ENCODE measurements around the gene SLC33A1. TPM values are rescaled to one million over a fixed set of nuclear protein-coding genes. Genes with fewer than 3 reads are reported as not detected.
A peak's percentile ranks its signal among the peaks of the same experiment; 100 is the strongest.

SLC33A1 gene
- total and polyA plus RNA-seq, 2 of the 13 experiments (the other 11 are each of a cell fraction or from before 2014, with no cell fraction given), result 20.0 to 32.1 TPM

DNA sequence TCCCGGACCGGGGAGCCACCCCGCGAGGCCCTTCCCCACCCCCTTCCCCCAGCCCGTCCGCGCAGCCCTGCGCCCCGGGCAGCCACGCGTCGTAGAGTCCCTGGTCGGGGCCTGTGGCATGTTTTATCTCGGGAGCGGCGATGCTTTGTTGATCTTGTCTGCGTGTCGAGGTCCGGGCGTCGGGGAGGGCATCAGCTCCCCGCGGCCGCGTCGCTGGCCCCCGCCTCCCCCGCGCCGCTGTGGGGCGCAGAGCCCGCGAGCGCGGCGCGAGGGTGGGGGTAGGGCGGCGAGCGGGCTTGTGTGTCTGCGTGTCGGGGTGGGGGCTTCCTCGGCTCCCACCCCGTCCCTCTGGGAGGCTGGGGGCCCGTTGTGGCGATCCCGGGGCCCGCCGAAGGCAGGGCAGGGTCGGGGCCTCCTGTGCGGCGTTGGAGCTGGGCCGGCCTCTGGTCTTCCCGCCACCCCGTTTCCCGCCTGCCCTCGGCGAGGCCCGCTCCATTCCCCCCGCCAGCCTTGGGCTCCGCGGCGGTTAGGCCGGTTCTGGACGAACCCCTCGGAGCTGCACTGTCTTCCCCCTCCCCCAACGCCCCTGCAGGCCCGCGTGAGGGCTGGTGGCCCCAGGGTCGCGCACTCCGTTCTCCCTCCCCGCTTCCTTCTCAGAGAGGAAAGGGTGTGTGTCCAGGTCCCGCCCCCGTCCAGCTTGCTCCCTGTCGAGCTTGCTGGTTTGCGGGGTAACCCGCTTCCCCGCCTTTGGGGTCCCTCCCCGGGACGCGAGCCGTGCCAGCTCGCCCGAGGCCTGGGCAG is 16.9 kb upstream of the SLC33A1 start (continued):
- TF ChIP-seq, protein P1, sequence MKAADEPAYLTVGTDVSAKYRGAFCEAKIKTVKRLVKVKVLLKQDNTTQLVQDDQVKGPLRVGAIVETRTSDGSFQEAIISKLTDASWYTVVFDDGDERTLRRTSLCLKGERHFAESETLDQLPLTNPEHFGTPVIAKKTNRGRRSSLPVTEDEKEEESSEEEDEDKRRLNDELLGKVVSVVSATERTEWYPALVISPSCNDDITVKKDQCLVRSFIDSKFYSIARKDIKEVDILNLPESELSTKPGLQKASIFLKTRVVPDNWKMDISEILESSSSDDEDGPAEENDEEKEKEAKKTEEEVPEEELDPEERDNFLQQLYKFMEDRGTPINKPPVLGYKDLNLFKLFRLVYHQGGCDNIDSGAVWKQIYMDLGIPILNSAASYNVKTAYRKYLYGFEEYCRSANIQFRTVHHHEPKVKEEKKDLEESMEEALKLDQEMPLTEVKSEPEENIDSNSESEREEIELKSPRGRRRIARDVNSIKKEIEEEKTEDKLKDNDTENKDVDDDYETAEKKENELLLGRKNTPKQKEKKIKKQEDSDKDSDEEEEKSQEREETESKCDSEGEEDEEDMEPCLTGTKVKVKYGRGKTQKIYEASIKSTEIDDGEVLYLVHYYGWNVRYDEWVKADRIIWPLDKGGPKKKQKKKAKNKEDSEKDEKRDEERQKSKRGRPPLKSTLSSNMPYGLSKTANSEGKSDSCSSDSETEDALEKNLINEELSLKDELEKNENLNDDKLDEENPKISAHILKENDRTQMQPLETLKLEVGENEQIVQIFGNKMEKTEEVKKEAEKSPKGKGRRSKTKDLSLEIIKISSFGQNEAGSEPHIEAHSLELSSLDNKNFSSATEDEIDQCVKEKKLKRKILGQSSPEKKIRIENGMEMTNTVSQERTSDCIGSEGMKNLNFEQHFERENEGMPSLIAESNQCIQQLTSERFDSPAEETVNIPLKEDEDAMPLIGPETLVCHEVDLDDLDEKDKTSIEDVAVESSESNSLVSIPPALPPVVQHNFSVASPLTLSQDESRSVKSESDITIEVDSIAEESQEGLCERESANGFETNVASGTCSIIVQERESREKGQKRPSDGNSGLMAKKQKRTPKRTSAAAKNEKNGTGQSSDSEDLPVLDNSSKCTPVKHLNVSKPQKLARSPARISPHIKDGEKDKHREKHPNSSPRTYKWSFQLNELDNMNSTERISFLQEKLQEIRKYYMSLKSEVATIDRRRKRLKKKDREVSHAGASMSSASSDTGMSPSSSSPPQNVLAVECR (CRISPR knock-in tag; IDR thresholded peaks at IDR 0.05; ENCODE audit: borderline replicate concordance), result peak; percentile 47; the same call in 1 of the 2 replicates
- TF ChIP-seq, protein P2, sequence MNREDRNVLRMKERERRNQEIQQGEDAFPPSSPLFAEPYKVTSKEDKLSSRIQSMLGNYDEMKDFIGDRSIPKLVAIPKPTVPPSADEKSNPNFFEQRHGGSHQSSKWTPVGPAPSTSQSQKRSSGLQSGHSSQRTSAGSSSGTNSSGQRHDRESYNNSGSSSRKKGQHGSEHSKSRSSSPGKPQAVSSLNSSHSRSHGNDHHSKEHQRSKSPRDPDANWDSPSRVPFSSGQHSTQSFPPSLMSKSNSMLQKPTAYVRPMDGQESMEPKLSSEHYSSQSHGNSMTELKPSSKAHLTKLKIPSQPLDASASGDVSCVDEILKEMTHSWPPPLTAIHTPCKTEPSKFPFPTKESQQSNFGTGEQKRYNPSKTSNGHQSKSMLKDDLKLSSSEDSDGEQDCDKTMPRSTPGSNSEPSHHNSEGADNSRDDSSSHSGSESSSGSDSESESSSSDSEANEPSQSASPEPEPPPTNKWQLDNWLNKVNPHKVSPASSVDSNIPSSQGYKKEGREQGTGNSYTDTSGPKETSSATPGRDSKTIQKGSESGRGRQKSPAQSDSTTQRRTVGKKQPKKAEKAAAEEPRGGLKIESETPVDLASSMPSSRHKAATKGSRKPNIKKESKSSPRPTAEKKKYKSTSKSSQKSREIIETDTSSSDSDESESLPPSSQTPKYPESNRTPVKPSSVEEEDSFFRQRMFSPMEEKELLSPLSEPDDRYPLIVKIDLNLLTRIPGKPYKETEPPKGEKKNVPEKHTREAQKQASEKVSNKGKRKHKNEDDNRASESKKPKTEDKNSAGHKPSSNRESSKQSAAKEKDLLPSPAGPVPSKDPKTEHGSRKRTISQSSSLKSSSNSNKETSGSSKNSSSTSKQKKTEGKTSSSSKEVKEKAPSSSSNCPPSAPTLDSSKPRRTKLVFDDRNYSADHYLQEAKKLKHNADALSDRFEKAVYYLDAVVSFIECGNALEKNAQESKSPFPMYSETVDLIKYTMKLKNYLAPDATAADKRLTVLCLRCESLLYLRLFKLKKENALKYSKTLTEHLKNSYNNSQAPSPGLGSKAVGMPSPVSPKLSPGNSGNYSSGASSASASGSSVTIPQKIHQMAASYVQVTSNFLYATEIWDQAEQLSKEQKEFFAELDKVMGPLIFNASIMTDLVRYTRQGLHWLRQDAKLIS (CRISPR knock-in tag; IDR thresholded peaks at IDR 0.05), result 0 out of 2 replicates have a peak, but pooled peaks have one; percentile 76
- TF ChIP-seq, protein P3, sequence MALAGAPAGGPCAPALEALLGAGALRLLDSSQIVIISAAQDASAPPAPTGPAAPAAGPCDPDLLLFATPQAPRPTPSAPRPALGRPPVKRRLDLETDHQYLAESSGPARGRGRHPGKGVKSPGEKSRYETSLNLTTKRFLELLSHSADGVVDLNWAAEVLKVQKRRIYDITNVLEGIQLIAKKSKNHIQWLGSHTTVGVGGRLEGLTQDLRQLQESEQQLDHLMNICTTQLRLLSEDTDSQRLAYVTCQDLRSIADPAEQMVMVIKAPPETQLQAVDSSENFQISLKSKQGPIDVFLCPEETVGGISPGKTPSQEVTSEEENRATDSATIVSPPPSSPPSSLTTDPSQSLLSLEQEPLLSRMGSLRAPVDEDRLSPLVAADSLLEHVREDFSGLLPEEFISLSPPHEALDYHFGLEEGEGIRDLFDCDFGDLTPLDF (CRISPR knock-in tag; IDR thresholded peaks at IDR 0.05), result 0 out of 2 replicates have a peak, but pooled peaks have one; percentile 14
- TF ChIP-seq BRCA1 (CRISPR knock-in tag; IDR thresholded peaks at IDR 0.05), result no peak
- TF ChIP-seq, protein P4, sequence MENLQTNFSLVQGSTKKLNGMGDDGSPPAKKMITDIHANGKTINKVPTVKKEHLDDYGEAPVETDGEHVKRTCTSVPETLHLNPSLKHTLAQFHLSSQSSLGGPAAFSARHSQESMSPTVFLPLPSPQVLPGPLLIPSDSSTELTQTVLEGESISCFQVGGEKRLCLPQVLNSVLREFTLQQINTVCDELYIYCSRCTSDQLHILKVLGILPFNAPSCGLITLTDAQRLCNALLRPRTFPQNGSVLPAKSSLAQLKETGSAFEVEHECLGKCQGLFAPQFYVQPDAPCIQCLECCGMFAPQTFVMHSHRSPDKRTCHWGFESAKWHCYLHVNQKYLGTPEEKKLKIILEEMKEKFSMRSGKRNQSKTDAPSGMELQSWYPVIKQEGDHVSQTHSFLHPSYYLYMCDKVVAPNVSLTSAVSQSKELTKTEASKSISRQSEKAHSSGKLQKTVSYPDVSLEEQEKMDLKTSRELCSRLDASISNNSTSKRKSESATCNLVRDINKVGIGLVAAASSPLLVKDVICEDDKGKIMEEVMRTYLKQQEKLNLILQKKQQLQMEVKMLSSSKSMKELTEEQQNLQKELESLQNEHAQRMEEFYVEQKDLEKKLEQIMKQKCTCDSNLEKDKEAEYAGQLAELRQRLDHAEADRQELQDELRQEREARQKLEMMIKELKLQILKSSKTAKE (CRISPR knock-in tag; IDR thresholded peaks at IDR 0.05; ENCODE audit: borderline replicate concordance), result peak; percentile 14; the same call in 1 of the 2 replicates
- TF ChIP-seq, protein P5, sequence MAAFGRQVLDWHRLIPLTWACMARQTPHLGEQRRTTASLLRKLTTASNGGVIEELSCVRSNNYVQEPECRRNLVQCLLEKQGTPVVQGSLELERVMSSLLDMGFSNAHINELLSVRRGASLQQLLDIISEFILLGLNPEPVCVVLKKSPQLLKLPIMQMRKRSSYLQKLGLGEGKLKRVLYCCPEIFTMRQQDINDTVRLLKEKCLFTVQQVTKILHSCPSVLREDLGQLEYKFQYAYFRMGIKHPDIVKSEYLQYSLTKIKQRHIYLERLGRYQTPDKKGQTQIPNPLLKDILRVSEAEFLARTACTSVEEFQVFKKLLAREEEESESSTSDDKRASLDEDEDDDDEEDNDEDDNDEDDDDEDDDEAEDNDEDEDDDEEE (CRISPR knock-in tag; IDR thresholded peaks at IDR 0.05), result peak; percentile 55; the same call in 1 of the 2 replicates
- no peak for TF ChIP-seq JUN (CRISPR knock-in tag; IDR thresholded peaks at IDR 0.05)
- TF ChIP-seq, protein P6, sequence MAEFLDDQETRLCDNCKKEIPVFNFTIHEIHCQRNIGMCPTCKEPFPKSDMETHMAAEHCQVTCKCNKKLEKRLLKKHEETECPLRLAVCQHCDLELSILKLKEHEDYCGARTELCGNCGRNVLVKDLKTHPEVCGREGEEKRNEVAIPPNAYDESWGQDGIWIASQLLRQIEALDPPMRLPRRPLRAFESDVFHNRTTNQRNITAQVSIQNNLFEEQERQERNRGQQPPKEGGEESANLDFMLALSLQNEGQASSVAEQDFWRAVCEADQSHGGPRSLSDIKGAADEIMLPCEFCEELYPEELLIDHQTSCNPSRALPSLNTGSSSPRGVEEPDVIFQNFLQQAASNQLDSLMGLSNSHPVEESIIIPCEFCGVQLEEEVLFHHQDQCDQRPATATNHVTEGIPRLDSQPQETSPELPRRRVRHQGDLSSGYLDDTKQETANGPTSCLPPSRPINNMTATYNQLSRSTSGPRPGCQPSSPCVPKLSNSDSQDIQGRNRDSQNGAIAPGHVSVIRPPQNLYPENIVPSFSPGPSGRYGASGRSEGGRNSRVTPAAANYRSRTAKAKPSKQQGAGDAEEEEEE (CRISPR knock-in tag; IDR thresholded peaks at IDR 0.05; ENCODE audit: borderline replicate concordance), result no peak
- TF ChIP-seq ZNF781 (CRISPR knock-in tag; IDR thresholded peaks at IDR 0.05; ENCODE audit: borderline replicate concordance, not compliant biosample characterization), result peak; percentile 63
- no peak for TF ChIP-seq ZNF230 (CRISPR knock-in tag; IDR thresholded peaks at IDR 0.05)
- 0 out of 2 replicates have a peak, but pooled peaks have one; percentile 44 for TF ChIP-seq KDM5B (CRISPR knock-in tag; IDR thresholded peaks at IDR 0.05; ENCODE audit: borderline replicate concordance)
- no peak; the same call in 1 of the 2 replicates for TF ChIP-seq BCL6 (CRISPR knock-in tag; IDR thresholded peaks at IDR 0.05)
